AG09319 (cell line): Measurements from ENCODE around the gene ARHGAP30.

ENCODE experiments used
- DNase-seq: peaks from one replicate; pipeline ENCODE4 v3.0.0-alpha.2; 2010; ENCODE audit warnings: low read depth; ENCODE audit errors: extremely low read depth
- TF ChIP-seq, protein P1 (sequence below): IDR thresholded peaks from 2 replicates; pipeline ENCODE4 v1.5.1; 2011; ENCODE audit warnings: low read depth, mild to moderate bottlenecking, inconsistent platforms, low read length, moderate library complexity

ARHGAP30 gene

DNA sequence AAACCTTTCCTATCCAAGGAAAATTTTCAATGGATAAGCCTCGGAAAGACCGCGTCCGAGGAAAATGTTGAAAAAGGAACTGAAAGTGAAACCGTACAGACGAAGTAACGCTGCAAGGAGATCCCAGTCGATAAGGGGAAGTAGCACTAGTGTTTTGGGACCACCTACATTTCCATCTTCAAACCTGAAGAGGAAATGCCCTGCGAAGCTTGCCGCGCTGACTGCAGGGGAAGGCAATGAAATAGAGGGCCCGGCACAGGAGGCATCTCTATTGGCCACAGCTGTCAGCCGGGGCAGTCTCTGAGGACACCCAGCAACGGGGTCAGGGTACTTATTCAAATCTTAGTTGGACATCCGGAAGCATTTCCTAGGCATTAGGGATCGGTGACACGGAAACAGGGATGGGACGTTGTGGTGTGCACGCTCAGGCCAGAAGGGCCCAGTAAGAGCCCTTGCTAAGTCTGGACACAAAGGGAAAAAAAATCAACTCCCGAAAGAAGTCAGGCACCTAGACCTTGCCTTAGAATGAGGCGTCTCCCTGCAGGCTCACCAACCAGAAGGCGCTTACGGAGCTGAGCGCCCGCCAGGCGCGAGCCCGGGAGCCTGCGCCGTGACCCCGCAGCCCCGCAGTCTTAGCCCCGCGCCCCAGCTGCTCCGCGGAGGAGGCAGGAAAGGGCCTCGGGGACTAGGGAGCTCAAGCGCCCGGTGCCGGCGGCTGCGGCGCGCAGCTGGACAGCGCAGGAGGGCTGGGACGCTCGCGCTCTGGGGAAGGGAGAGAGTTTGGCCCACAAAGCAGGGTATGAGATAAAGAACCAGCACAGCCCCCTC lies 24.6 kb downstream of the ARHGAP30 start:
- DNase-seq = no peak
- TF ChIP-seq, protein P1, sequence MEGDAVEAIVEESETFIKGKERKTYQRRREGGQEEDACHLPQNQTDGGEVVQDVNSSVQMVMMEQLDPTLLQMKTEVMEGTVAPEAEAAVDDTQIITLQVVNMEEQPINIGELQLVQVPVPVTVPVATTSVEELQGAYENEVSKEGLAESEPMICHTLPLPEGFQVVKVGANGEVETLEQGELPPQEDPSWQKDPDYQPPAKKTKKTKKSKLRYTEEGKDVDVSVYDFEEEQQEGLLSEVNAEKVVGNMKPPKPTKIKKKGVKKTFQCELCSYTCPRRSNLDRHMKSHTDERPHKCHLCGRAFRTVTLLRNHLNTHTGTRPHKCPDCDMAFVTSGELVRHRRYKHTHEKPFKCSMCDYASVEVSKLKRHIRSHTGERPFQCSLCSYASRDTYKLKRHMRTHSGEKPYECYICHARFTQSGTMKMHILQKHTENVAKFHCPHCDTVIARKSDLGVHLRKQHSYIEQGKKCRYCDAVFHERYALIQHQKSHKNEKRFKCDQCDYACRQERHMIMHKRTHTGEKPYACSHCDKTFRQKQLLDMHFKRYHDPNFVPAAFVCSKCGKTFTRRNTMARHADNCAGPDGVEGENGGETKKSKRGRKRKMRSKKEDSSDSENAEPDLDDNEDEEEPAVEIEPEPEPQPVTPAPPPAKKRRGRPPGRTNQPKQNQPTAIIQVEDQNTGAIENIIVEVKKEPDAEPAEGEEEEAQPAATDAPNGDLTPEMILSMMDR = no peak

GRCh38 chr1:161044535-161044907 lies 25.2 kb downstream of the ARHGAP30 start:
- DNase-seq = no peak
- TF ChIP-seq, protein P1 = no peak

DNA sequence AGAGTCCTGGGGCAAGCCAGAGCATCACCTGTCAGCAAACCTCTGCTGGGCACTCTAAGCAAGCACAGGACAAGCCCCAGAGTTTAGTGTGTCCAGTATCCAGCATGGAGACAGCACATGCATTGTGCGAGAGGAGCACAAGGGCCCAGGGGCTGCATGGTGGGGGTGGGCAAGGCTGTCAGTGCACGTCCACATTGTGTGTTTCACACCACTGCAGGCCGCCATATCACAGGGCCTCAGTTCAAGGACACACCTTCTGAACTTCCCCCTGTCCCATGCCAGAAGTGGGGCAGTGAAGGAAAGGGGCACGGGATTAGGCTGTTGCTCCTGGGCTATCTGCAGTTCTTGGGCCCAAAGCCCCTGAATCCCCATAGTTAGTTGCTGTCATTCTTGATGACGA lies 30.1 kb downstream of the ARHGAP30 start:
- DNase-seq = no peak
- TF ChIP-seq, protein P1 = no peak

- no peak for DNase-seq
- TF ChIP-seq, protein P1 = no peak
Measured at GRCh38 chr1:161039154-161039545, 30.5 kb downstream of the ARHGAP30 start.

GRCh38 chr1:161038523-161039153 lies 31.1 kb downstream of the ARHGAP30 start, which contains the start of gene TSTD1:
Gene TSTD1, minus strand, starts transcription at chr1:161038964. Its CDS starts 75 bp downstream, at chr1:161038889.
- TF ChIP-seq, protein P1 = no peak
- DNase-seq = no peak

- no peak for DNase-seq
- TF ChIP-seq, protein P1 = no peak
Measured at GRCh38 chr1:161037661-161038522, 31.8 kb downstream of the ARHGAP30 start.

DNA sequence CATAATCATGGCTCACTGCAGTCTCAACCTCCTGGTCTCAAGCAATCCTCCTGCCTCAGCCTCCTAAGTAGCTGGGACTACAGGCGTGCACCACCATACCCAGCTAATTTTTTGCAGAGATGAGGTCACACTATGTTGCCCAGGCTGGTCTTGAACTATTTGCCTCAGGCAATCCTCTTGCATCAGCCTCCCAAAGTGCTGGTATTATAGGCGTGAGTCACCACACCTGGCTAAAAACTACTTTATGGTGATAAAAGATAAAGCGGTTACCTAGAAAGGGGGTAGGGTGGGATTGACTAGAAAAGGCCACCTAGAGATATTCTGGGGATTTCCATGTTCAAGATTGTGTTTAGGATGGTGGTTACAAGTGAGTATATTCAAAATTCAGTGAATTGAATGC lies 35.9 kb downstream of the ARHGAP30 start:
- TF ChIP-seq, protein P1 = no peak
- DNase-seq = no peak
